ENCODE results near the gene NAALADL2. TPM values are rescaled to one million over a fixed set of nuclear protein-coding genes. Genes with fewer than 3 reads are reported as not detected.

NAALADL2 gene
- total and polyA plus RNA-seq, 2 of the 13 experiments (the other 11 are each of a cell fraction or from before 2014, with no cell fraction given): 0.08 TPM; not detected in 1

DNA sequence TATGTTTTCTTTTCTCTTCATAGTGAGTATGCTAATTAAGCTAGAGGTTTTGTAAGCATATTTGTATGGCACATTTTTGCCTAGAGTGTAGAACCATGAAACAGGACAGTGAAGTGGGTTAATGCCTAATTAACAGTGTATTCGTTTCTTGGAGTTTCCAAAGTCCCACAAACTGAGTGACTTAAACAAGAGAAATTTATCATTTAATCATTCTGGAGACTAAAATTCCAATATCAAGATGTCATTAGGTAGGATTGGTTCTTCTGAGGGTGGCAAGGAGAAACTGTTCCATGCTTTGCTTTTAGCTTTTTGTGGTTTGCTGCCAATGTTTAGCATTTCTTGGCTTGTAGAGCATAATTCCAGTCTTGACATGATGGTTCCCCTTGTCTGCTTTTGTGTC, 734.2 kb downstream of the NAALADL2 start:
- Histone ChIP-seq H2AFZ (ENCODE audit: low read length) (no peak overlapping the region), H3K9me3 (ENCODE audit: low read length) (peaks cover 19% of the 10 kb centered on the region), H4K20me1 (ENCODE audit: insufficient read depth, low read length) (no peaks in the 10 kb centered on the region), H3K27me3 (ENCODE audit: control insufficient read depth in 1 of 2, insufficient read depth in 2 of 2, low read length in 2 of 2) (no peaks in the 10 kb centered on the region), H3K4me1 (ENCODE audit: insufficient read depth, low read length) (no peaks in the 10 kb centered on the region), H3K79me2 (ENCODE audit: insufficient read depth, low read length) (no peaks in the 10 kb centered on the region), H3K4me2 (ENCODE audit: low read depth, low read length) (no peak overlapping the region), H3K27ac (ENCODE audit: extremely low read length, insufficient read depth, low read length) (no peak overlapping the region), H3K36me3 (replicated peaks in 1 of 2; ENCODE audit: control insufficient read depth in 1 of 2, insufficient read depth in 2 of 2, low read length in 2 of 2) (no peaks in the 10 kb centered on the region), H3K9ac (ENCODE audit: insufficient read depth, low read depth, low read length) (no peak overlapping the region), H3K4me3 (replicated peaks in 1 of 3; ENCODE audit: insufficient read depth in 1 of 3, low read depth in 2 of 3, low read length in 3 of 3) (no peak overlapping the region)
- DNase-seq (ENCODE audit: low spot score) (no peak), FAIRE-seq (no peak), ATAC-seq (no peak)
- POLR2A ChIA-PET: no interaction called here
- CTCF ChIA-PET (ENCODE audit: low intra/inter-chr PET ratio, low total read pairs): no interaction called here
- in situ Hi-C loops (cut with HindIII; ENCODE audit: extremely low pct_ligation_motif_present, low pct_unique_long_range_greater_than_20kb) (no loop called here), intact Hi-C loops (cut with micrococcal nuclease; ENCODE audit: unreplicated experiment) (loop anchor here (2.0 kb wide), 1 partner anchor 55 kb away; no protein-coding TSS in a partner anchor)
- 0% methylated on average over 1 of the region's 1 CpG for WGBS (ENCODE audit: low lambda C conversion rate)
- no peak for TF ChIP-seq CC2D1A (CRISPR knock-in tag; IDR thresholded peaks at IDR 0.05)
- TF ChIP-seq, protein P1, sequence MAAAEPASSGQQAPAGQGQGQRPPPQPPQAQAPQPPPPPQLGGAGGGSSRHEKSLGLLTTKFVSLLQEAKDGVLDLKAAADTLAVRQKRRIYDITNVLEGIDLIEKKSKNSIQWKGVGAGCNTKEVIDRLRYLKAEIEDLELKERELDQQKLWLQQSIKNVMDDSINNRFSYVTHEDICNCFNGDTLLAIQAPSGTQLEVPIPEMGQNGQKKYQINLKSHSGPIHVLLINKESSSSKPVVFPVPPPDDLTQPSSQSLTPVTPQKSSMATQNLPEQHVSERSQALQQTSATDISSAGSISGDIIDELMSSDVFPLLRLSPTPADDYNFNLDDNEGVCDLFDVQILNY (CRISPR knock-in tag; conservative IDR thresholded peaks at IDR 0.05): no peak
- no peak for TF ChIP-seq RXRA (CRISPR knock-in tag; IDR thresholded peaks at IDR 0.05)
- TF ChIP-seq, protein P2, sequence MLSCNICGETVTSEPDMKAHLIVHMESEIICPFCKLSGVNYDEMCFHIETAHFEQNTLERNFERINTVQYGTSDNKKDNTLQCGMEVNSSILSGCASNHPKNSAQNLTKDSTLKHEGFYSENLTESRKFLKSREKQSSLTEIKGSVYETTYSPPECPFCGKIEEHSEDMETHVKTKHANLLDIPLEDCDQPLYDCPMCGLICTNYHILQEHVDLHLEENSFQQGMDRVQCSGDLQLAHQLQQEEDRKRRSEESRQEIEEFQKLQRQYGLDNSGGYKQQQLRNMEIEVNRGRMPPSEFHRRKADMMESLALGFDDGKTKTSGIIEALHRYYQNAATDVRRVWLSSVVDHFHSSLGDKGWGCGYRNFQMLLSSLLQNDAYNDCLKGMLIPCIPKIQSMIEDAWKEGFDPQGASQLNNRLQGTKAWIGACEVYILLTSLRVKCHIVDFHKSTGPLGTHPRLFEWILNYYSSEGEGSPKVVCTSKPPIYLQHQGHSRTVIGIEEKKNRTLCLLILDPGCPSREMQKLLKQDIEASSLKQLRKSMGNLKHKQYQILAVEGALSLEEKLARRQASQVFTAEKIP (CRISPR knock-in tag; IDR thresholded peaks at IDR 0.05; ENCODE audit: borderline replicate concordance): no peak
- TF ChIP-seq TSC22D2 (CRISPR knock-in tag; IDR thresholded peaks at IDR 0.05; ENCODE audit: borderline replicate concordance): no peak
- TF ChIP-seq ZEB1 (IDR thresholded peaks at IDR 0.05; ENCODE audit: insufficient replicate concordance, low read depth): no peak
- TF ChIP-seq TGIF2 (CRISPR knock-in tag; IDR thresholded peaks at IDR 0.05): no peak
- no peak for TF ChIP-seq HCFC1 (IDR thresholded peaks at IDR 0.05; ENCODE audit: low read depth, low read length)
- no peak for TF ChIP-seq CBX2 (IDR thresholded peaks at IDR 0.05; ENCODE audit: low read depth, low read length)
- no peak for TF ChIP-seq CBX2 (CRISPR knock-in tag; IDR thresholded peaks at IDR 0.05; ENCODE audit: low read depth)
- TF ChIP-seq ZNF460 (CRISPR knock-in tag; IDR thresholded peaks at IDR 0.05; ENCODE audit: borderline replicate concordance): no peak
- no peak for TF ChIP-seq CENPT (CRISPR knock-in tag; IDR thresholded peaks at IDR 0.05; ENCODE audit: low read depth)
- TF ChIP-seq ZSCAN9 (CRISPR knock-in tag; IDR thresholded peaks at IDR 0.05; ENCODE audit: borderline replicate concordance): no peak
- TF ChIP-seq ZBTB3 (CRISPR knock-in tag; IDR thresholded peaks at IDR 0.05; ENCODE audit: borderline replicate concordance, low read depth): no peak
- TF ChIP-seq, protein P3, sequence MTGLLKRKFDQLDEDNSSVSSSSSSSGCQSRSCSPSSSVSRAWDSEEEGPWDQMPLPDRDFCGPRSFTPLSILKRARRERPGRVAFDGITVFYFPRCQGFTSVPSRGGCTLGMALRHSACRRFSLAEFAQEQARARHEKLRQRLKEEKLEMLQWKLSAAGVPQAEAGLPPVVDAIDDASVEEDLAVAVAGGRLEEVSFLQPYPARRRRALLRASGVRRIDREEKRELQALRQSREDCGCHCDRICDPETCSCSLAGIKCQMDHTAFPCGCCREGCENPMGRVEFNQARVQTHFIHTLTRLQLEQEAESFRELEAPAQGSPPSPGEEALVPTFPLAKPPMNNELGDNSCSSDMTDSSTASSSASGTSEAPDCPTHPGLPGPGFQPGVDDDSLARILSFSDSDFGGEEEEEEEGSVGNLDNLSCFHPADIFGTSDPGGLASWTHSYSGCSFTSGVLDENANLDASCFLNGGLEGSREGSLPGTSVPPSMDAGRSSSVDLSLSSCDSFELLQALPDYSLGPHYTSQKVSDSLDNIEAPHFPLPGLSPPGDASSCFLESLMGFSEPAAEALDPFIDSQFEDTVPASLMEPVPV (CRISPR knock-in tag; IDR thresholded peaks at IDR 0.05): no peak
- no peak for TF ChIP-seq FOSL2 (CRISPR knock-in tag; IDR thresholded peaks at IDR 0.05)
- no TSS peak for BruUV-seq (replicated peaks)
